Kidney (tissue), 2 donors: ENCODE data around the gene KLRK1. TPM values are rescaled to one million over a fixed set of nuclear protein-coding genes. Genes with fewer than 3 reads are reported as not detected.

ENCODE experiments used
- polyA plus RNA-seq: library from polyadenylated mRNA; stranded (reverse); fragments of 350-450 nt; fragmentation: Illumina TruSeq; extraction: RNeasy Lipid Tissue Mini Kit (QIAGEN cat#74804); gene quantifications from one replicate; pipeline ENCODE4 v1.2.3, GENCODE V29; 2014; ENCODE audit warnings: low read depth, low replicate concordance; ENCODE audit not compliant: insufficient read depth
- total RNA-seq: library from RNA; stranded (reverse); fragmentation: NEBNext Ultra II Directional; extraction: Animal tissue kit (Norgen Biotek cat#: 25700); gene quantifications from one replicate; pipeline ENCODE4 v1.2.1, GENCODE V29; 2021
- donor health status: DM: yes; HTN: yes; CAD: no.

The KLRK1 gene
- total and polyA plus RNA-seq, 2 donors from 2014 or later, result 0.75 to 5.2 TPM

Other genes starting within 250 kb of the KLRK1 start
- gene OLR1, start 217.9 kb downstream of the KLRK1 start, total RNA-seq, result 6.7 TPM
- gene OLR1, start 217.9 kb downstream of the KLRK1 start, polyA plus RNA-seq, result 11.5 TPM
- gene TMEM52B, start 211.0 kb downstream of the KLRK1 start, total RNA-seq, result 25.7 TPM
- gene TMEM52B, start 211.0 kb downstream of the KLRK1 start, polyA plus RNA-seq, result 292 TPM
- 142 TPM for gene GABARAPL1, start 177.2 kb downstream of the KLRK1 start, total RNA-seq
- 454 TPM for gene GABARAPL1, start 177.2 kb downstream of the KLRK1 start, polyA plus RNA-seq
- 5.5 TPM for gene KLRD1, start 82.2 kb downstream of the KLRK1 start, total RNA-seq
- gene KLRD1, start 82.2 kb downstream of the KLRK1 start, polyA plus RNA-seq, result 0.37 TPM
- gene KLRC4, start 19.7 kb upstream of the KLRK1 start, total RNA-seq, result 1.4 TPM
- not detected for gene KLRC4, start 19.7 kb upstream of the KLRK1 start, polyA plus RNA-seq
- 0.72 TPM for gene KLRC3, start 30.6 kb upstream of the KLRK1 start, total RNA-seq
- gene KLRC3, start 30.6 kb upstream of the KLRK1 start, polyA plus RNA-seq, result not detected
- gene KLRC2, start 46.0 kb upstream of the KLRK1 start, total RNA-seq, result 0.50 TPM
- not detected for gene KLRC2, start 46.0 kb upstream of the KLRK1 start, polyA plus RNA-seq
- 1.4 TPM for gene KLRC1, start 63.3 kb upstream of the KLRK1 start, total RNA-seq
- not detected for gene KLRC1, start 63.3 kb upstream of the KLRK1 start, polyA plus RNA-seq
- 1.5 TPM for gene EIF2S3B, start 115.8 kb upstream of the KLRK1 start, total RNA-seq
- gene EIF2S3B, start 115.8 kb upstream of the KLRK1 start, polyA plus RNA-seq, result not detected
- gene MAGOHB, start 223.6 kb upstream of the KLRK1 start, total RNA-seq, result 20.0 TPM
- gene MAGOHB, start 223.6 kb upstream of the KLRK1 start, polyA plus RNA-seq, result 31.7 TPM